NCI-H2029 (cell line): ENCODE results near the gene ATG5.
"Not testable (repeated sequence)": the region's sequence is repeated elsewhere in the genome, so short reads cannot be mapped to it uniquely, and the experiment has no call there.

Source experiments
- DNase-seq: peaks from one replicate; lab custom pipeline; 2025; lab: John Stamatoyannopoulos, UW

Gene ATG5

GRCh38 chr6:106256201-106256968 lies 69.2 kb downstream of the ATG5 start:
- DNase-seq, result no peak

DNA sequence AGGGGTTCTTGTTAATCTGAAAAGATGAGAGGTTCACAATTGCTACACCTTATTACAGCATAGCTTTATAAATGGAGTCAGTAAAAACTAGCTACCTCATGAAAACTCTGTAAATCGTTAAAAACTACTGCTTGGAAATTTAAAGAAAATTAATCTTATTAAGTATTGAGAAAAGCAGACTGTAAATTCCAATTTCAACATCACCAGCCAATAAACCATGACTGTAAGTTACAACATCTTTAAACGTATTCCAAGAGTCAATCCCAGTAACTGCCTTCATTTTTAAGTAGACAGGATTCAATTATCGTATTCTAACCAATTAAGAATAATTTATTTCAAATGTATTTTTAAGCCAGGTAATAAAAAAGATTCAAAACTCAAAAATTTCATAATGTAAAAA lies 70.3 kb downstream of the ATG5 start:
- no peak for DNase-seq

- no peak for DNase-seq
Observed at GRCh38 chr6:106254636-106255035, 70.9 kb downstream of the ATG5 start.

DNA sequence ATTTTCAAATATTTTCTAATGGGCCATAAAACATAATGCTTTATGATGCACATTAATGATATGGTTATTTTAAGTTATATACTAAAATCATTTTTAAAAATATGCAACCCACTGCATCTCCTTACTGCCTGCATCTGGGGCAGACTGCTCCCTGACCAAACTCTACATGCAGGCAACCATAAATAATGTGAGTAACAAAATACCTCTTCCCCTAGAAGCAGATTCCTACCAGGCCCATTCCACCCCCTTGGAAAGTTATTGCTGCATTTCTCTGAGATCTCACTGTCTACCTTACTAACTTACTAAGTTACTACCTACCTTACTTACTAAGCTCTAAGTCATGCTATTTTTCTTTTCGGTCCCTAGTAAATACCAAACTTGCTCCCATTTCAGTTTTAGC lies 71.8 kb downstream of the ATG5 start:
- DNase-seq, result no peak

GRCh38 chr6:106253172-106253571 lies 72.4 kb downstream of the ATG5 start:
- DNase-seq, result no peak

DNA sequence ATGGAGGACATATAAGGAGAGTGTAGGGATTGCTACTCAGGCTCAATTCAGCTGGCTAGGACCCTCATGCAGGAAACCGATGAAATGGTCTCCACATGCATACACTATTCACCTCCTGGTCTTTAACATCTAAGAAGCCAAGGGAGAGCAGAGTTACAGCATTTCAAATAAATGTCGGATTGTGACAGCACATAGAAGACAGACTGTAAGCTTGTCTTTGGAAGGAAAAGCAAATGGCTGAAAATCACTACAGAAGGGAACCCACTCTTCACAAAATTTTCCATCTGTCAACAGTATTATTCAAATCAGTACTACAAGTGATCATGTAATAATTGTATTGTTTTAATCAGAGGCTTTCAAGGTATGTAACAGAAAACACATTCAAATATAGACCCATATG lies 72.9 kb downstream of the ATG5 start:
- no peak for DNase-seq

DNA sequence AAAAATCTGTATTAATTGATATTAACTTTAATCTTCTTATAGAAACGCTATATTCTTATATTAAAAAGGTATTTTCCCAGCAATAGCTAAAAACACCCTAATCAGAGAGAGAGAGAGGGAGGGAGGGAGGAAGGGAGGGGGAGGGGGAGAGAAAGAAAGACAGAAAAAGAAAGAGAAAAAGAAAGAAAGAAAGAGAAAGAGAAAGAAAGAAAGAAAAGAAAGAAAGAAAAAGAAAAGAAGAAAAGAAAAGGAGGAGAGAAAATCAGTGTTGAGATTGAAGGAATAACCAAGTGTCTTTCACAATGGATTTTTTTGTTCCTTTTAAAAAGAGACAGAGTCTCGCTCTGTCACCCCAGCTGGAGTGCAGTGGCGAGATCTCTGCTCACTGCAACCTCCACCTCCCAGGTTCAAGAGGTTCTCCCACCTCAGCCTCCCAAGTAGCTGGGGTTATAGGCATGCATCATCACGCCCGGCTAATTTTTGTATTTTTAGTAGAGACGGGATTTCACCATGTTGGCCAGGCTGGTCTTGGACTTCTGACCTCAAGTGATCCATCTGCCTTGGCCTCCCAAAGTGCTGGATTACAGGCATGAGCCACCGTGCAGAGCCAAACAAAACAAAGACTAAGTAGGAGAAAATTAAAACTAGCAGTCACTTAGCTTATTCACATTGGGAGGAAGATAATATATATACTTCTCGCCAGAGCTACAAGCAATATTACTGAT lies 73.9 kb downstream of the ATG5 start:
- not testable (repeated sequence) for DNase-seq

DNA sequence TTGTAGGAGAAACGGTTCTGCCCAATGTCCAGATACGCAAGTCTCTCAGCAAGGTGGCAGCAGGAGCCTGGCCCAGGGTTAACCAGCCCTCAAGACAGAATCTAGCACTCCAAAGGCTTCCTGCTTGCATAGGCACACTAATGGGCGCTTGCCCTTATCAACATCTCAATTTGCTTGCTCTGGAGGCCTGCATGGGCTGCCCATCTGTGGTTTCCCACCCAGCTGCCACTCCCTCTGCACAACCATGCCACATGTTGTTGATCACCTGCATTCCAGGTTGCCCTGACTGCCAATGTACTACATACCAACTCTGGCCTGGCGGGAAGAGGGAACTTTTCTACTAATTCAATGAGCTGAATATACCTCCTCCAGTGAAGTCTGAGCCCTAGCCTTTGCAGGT lies 74.6 kb downstream of the ATG5 start:
- no peak for DNase-seq

GRCh38 chr6:106249658-106250057 lies 75.9 kb downstream of the ATG5 start:
- DNase-seq, result no peak

GRCh38 chr6:106247733-106248132 lies 77.8 kb downstream of the ATG5 start:
- DNase-seq, result no peak

DNA sequence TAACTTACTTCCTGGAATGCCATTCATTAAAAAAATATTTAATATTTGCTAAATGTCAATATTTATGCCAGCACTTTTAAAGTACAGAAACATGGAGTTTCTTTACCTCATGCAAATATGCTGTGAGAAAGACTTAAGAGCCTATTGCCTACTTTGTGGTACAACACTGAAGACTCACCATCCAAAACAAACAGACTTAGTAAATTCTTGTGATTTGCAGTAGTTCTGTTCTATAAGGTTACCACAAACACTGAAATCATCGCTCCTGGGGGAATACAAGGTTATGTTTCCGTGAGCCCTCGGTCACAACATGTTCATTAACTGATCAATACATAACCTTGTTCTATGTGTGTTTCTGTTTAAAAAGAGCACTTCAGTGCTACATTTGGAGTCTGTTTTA lies 78.3 kb downstream of the ATG5 start:
- no peak for DNase-seq

DNA sequence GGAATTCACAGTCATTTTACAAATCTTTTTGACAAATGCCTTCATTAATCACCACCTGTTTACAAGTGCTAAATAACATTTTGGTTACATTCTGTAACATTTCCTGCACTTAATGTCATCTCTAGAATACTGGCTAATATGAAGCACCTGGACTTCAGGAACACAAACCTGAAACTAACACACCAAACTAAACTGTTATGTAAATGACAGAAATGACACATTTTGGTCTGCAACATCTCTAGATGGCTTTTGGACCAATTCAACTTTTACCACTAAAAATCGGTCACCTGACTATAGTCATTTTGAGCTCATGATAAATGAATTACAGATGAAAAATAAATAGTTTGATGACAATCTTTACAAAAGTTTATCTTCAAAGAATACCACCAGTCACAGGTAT lies 80.6 kb downstream of the ATG5 start:
- no peak for DNase-seq

DNA sequence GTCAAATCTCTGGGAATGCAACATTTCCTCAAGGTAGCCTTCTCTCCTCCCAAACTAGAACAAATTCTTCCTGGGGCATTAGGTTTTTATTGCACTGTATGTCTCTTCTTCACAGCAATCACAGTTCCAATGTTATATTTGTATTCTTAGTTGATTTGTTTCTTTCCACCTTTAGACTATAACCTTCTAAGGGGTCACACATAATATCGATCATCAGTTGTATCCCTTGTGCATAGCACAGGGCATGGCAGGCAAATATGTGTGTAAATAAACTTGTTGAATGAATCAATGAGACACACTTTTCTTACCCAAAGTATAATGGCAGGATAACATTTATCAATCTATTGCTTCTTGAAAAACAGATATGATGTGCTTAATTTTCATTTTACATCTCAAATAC lies 81.0 kb downstream of the ATG5 start:
- DNase-seq, result no peak

DNA sequence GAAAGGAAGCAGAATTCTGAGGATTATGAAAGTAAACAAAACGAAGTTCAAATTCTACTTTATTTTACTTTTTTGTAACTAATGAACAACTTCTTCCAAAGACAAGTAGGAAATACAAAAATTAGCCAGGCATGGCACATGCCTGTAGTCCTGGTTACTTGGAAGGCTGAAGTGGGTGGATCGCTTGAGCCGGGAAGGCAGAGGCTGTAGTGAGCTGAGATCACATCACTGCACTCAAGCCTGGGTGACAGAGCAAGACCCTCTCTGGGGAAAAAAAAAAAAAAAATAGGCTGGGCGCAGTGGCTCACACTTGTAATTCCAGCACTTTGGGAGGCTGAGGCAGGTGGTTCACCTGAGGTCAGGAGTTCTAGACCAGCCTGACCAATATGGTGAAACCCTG lies 82.3 kb downstream of the ATG5 start:
- no peak for DNase-seq

- no peak for DNase-seq
Observed at GRCh38 chr6:106241498-106241897, 84.1 kb downstream of the ATG5 start.

GRCh38 chr6:106237286-106237685 lies 88.3 kb downstream of the ATG5 start:
- no peak for DNase-seq

- not testable (repeated sequence) for DNase-seq
Observed at GRCh38 chr6:106229876-106230445, 95.6 kb downstream of the ATG5 start.

DNA sequence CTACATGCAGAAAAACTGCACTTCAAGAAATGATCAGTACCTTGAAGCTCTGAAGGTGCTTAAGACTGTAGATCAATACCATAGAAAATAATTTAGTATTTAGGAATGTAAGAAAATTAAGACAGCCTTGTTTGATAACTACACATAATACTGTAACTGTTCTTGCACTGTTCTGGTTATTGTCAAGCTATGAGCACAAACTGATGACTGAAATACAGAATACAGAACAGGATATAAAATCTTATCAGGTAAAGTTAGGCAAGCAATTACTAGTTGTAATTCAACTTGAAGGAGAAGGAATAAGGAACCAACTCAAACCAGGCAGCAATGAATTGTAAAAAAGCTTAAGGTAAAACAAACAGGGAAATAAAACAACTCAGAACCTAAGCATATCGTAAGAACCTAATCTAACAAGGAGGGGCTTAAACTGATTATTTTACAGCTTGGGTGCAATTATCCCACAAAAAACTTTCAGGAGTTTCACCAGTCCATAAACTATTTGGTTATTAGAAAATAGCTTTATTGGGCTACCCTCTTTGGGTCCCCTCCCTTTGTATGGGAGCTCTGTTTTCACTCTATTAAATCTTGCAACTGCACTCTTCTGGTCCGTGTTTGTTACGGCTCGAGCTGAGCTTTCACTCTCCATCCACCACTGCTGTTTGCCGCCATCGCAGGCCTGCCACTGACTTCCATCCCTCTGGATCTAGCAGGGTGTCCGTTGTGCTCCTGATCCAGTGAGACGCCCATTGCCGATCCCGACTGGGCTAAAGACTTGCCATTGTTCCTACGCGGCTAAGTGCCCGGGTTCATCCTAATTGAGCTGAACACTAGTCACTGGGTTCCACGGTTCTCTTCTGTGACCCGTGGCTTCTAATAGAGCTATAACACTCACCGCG lies 97.7 kb downstream of the ATG5 start:
- DNase-seq, result no peak

GRCh38 chr6:106226676-106227075 lies 98.9 kb downstream of the ATG5 start:
- DNase-seq, result no peak

DNA sequence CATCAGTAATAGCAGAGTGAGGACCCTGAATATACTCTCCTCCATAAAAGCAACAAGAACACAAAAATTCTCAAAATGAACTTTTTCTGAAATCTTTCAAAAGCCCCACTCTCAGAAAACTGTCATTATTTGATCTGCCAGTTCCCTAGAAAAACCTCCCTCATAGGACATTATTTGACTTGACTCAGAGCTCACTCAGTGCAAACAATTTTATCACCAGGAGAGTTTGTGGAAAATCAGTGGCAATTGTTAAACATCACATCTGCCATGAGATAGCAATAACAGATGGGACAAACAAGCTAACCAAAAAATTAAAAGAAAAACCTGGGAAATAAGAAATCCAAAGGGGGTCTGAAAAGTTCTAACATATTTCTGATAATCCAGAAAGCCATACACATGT lies 100.0 kb downstream of the ATG5 start:
- DNase-seq, result no peak

DNA sequence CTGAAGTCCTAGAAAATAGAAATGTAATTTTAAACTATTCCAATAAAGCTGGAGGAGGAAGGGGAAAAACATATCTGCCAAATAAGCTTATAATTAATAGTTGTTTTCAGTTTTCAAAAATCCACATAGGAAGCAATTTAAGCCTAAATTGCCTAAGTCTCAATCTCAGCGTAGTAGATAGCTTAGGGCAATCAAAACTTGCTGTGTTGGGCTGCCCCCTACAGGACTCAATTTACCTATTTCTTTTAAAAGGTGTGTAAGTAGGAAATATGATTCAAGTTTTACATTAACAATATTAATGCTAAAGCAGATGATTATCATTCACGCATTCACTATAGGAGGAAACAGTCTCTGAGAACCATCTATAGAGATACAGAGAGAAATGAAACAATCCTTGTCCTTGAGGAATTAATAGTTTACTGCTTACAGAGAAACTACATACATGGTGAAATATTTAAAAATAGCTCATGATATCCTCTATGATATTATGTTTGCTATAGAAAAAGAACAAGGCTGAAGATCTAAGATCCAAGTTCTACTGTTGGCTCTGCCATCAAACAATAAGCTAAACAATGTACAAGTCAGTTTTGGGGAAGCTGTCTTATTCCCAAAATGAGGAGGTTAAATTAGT lies 102.1 kb downstream of the ATG5 start:
- DNase-seq, result peak; percentile 48

DNA sequence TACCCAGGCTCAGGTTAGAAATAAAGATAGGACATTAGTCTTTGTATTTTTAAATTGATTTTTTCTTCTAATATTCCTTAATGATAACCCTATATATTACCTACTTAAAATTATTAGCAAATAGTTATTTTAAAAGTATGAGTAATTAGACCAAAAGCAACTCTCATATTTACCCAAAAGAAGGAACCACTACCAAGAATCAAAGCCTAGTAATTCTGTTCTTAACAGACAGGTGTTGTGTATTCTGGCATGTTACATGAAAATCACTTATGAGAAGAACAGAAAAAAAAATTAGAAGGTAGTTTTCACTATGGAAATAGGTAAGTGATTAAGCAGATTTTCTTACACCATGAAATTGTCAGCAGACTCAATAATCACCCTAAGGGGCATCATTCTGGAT lies 105.1 kb downstream of the ATG5 start:
- no peak for DNase-seq
